NCI-H226 (cell line): Measurements from ENCODE around the gene CR2.
A peak's percentile ranks its signal among the peaks of the same experiment; 100 is the strongest.
"Not testable (repeated sequence)": the region's sequence is repeated elsewhere in the genome, so short reads cannot be mapped to it uniquely, and the experiment has no call there.

ENCODE experiments used
- DNase-seq: peaks from one replicate; pipeline ENCODE4 v3.0.0-alpha.2; 2015

CR2 gene

DNA sequence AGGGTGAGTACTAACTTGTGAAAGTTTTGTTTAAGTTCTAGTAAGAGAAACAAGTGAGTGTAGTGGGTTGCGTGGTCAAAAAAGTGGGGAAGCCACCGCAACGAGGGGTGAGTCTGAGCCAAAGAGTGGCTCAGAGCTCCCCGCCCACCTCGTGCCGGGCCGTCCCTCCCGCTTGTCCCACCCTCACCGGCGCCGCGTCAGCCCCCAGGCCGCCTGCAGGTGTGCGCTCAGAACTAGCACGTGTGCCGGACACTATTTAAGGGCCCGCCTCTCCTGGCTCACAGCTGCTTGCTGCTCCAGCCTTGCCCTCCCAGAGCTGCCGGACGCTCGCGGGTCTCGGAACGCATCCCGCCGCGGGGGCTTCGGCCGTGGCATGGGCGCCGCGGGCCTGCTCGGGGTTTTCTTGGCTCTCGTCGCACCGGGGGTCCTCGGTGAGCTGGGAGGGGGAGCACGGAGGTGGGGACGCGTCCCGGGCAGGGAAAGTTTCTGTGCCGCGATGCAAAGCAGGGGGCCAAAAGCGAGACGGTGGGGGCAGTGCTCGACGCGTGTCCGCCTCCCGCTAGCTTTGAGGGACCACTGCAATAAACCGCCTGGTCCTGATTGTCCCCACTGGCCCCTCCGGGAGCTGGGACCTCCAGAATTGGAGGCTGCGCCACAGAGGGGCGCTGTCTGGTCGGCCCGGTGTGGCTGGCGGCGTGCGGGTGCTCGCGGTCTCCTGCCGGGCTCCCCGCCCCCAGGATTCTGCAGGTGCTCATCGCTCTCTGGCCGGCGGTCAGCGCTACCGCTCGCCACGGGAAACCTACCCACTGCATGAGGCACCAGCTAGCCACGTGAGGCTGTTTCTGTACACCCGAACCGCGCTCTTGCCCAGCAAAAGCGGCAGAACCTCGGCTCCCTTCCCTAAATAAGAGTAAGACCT, at the start of gene CR2:
TSS of gene CR2 (plus strand) at position 283 of the 919 bp plus-strand sequence. CDS start at position 374, 91 bp downstream.
- DNase-seq = no peak

DNA sequence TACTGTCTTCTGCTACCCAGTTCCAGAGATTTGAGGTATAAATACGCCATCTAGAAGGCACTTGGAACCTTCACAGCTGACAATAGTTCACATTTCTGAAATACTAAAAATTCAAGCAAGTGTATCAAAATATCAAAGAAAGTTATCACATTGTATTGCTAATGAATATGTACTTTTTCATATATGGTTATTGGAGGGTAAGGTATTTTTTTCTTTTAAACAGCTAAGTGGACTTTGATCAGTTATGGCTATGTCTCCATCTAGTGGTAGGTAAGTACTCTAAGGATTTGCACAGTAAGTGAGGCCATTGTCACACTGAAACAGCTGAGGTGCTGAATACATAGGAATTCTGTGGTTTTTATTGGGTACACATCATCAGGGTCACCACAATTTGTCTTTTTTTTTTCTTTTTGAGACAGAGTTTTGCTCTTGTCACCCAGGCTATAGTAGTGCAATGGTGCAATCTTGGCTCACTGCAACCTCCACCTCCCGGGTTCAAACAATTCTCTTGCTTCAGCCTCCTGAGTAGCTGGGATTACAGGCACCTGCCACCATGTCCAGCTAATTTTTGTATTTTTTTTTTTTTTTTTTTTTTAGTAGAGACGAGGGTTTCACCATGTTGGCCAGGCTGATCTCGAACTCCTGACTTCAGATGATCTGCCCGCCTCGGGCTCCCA, 49.1 kb upstream of the CR2 start:
- peak; percentile 45 for DNase-seq

DNA sequence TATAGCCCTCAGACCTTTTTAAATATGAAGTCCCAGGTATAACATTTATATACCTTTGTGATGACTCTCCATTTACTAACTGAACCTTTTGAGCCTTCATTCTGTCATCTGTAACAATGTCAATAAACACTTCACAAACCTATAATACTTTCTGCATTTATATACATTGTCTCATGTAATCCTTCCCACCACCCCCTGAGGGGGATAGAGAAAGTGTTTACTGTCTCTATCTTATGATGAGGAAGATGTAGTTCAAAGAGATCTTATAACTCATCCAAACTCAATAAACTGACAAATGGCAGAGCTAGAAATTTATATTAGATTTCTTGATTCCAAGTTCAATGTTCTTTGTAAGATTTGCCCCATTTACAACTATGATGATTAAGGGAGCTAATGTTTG, 48.3 kb upstream of the CR2 start:
- DNase-seq = no peak

DNA sequence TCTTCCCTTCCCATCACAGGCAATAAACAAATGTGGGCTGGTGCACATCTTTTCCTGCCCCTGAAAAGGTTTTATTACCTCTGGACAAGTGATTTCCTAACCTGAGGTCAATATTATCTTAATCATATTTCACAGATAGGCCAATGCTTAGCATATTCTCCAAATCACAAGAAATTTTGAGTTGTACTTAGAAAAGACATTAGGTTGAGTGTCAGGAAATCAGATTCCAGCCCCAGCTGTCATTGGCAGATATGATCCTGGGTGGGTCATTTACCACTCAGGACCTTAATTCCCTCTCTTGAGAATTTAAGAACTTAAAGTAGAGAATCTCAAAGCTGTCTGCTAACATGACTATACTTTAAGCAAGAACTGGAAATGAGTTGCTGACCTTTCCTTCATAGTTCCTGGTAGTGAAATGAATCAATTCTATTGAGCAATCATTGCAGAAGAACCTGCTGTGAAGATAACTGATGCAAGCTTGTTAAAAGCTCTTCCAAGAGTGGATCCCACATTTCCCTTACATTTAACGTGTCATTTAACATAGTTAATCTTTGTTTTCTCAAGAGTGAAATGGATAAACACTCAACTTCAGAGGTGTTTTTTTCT, 46.4 kb upstream of the CR2 start:
- DNase-seq = no peak

DNA sequence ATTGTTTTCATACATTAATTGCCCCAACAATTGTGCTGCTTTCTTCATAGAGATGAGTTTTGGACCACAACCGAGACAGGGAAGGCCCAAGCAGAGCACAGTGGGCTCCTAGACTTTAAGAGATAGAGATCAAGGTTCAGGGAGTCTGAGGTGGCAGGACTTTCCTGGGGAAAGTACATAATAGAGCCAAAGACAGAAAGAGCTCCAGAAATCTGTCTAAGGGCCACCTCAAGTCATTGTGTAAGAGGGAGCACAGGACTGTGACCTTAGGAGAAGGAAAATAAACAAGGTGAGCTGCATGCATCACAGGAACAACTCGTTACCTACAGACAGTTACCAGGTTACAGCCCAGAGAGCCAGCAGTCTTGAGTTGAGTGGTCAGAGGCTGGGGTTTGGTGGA, 41.3 kb upstream of the CR2 start:
- DNase-seq = no peak

DNA sequence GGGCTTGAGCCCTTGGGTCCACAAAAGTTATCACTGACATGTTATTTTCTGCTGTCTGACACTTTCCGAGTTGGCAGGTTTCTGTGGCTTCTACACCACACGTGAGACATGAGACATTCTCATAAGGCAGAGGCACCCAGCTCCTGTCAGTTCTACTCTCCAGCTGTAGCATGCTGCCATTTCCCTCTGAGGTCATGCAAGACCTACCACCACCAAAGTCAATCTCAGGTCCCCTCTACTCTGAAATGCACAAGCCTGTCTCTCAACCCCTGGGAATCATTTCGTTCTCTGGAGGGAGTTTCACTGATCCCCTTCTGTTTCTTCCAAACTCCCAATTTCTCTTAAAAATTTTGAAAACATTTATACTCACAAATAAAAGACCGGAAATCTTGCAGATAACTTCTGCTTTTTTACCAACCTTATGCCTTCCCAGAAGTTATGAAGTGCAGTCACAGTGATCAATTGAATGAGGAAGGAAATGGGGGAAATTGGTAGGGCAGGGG, 39.5 kb upstream of the CR2 start:
- no peak for DNase-seq

DNA sequence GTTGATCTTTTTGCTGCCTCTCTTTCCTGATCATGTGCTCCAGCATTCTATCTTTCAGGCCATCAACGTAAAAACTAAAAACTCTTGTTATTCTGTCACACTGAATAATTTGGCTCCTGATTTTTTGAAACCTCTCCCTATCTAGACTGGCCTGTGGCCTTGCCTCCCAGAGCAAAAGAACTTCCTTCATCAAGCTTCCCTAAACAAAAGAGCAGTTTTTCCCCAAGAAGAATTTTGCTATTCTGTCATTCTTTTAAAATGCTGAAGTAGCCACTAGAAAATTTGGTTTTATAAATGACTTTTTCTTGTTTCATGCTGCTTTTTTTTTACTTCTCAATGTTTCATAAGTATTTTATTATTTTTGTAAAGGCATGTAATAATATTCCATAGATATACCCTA, 37.1 kb upstream of the CR2 start:
- DNase-seq = no peak

DNA sequence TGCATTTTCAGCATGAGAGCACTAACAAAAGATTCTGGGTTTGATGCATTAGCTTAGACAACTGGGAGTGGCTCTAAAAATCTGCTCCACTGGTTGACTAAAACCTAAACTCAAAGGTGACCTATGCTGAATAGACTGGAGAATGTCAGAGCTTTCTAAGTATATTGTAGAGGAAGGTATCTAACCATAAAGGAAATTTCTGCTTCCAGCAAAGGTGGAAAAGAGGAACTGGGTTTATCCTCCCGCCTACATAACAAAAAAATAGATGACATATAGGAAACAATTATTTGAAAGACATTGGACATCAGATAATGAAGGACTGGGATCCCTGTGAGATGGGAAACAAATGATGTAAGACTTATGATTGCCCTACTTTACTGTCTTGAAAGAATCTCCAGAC, 35.8 kb upstream of the CR2 start:
- no peak for DNase-seq

DNA sequence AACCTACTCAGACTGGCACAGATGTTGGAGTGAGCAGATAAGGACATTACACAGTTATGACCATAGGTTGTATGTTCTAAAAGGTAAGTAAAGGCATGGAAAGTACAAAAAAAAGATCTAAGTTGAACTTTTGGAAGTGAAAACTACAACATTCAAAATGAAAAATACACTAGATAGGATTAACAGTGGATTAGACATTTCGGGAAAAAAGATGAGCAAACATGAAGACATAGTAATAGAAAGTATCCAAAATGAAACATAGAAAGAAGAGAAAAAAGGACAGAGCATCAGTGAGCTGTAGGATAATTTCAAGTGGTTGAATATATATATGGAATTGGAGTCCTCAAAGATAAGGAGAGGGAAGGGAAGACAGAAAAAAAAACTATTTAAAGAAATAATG, 34.0 kb upstream of the CR2 start:
- DNase-seq = no peak

DNA sequence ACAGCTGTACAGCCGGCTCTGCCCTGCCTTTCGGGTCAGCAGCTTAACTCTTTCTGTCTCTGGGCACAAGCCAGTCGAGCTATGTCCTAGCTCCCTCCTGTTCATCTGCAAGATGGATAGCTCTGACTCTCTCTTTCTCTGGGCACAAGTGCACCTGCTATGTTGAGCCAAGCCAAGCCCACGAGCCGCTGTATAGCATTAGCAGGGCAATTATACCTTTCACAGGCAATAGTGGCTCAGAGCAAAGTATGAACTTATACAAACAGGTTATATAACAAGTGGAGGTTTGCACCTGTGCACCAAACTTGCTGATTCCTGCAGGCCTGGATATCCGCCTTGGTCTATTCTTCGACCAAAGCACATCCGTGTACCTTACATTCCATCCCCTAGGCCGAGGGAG, 33.0 kb upstream of the CR2 start:
- no peak for DNase-seq

DNA sequence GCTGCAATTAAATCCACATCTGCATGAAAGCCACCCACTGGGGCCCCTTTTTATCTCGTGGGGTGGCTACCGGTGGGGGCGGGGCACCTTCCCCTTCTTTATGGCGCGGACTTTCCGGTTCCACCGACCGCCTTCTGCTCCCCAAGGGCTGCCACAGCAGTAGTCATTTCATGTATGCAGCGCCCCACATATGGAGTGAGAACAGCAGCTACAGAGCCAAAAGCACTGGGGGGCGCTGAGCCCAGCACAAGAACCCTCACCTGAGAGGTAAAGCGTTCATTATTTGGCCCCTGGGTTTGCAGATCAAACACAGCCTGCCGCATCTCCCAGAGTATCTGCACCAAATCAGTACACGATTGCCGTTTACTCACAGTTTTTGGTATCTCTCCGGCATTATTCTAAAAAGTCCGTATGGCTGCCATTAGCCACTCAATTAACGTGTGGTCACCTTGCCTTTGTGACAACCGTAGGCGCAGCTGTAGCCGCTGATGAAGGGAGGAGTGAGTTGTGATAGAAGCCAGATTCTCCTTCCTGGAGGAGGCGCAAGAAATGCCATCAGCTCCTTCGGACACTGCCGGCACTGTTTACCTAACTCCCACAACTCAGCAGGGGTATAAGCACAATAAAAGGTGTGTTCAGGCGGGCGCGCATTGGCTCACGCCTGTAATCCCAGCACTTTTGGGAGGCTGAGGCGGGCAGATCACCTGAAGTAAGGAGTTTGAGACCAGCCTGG, 30.4 kb upstream of the CR2 start:
- DNase-seq = no peak

DNA sequence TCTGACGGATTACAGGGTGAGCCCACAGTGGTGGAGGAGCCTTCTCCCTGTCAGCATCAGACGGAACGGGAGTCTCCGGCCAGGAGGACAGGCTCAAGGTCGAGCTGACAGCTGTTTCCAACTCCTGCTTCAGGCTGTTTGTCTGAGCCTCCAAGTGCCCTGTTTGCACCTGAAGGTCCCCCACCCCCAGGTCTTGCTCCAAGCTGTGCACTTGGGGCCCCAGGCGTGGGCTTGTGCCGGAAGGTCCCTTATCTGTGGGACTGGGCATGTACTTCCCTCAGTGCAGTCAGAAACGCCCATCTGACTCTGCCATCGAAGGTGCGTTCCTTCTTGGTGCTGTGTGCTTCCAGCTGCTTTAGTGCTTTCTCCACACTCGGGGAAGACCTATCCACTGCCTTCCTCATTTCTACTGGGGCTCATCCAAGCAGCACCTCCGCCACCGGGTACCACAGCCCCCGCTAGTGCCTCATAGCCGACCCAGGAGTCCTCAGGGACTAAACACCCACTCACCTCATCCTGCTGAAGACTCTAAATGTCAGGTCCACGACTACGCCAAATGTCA, 29.5 kb upstream of the CR2 start:
- no peak for DNase-seq

DNA sequence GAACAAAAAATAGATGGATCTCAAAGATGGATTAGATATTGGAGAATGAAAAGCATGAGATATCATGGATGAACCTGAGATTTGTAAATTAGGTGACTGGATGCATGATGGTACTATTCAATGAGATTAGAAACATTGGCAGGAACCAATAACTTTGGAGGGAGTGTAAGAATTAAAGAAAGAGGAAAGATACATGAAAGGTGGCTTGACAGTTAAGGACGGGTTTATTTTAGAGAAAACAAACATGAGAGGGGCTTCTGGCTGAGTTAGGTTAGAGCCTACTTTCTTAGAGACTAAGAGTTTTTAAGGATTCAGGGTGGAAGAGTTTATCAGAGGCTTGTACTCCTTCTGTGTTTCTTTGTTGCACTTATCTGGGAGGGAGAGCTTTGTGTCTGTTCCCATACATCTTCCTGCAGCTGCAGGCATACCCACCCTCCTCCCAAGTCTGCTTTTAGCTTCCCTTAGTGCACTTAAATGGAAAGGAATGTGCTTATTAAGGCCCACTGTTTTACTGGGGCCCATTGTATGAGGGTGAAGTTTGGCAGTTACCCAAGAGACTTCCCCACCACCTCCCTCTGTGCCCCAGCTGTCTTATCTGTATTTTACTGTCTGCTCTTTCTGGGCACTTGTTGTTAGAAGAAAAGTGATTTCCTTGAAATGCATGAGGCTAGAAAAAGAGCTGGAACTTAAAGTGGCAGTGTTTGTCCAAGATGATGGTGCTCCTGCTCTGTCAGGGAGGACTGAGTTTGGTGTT, 26.1 kb upstream of the CR2 start:
- no peak for DNase-seq

DNA sequence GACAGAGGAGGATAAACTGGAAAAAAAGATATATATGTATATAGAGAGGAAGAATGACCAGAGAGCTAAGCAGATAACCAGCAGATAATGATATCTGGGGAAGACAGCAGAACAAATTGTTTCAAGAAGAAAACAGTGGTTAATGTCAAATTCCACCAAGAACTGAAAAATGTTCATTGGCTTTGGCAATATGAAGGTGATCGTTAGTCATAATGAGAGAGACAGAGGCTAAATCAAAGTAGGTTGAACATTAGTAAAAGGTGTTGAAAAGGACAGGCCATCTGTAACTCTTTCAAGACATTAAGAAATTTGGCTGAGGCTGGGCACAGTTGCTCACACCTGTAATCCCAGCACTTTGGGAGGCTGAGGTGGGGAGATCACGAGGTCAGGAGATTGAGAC, 25.3 kb upstream of the CR2 start:
- DNase-seq = no peak

DNA sequence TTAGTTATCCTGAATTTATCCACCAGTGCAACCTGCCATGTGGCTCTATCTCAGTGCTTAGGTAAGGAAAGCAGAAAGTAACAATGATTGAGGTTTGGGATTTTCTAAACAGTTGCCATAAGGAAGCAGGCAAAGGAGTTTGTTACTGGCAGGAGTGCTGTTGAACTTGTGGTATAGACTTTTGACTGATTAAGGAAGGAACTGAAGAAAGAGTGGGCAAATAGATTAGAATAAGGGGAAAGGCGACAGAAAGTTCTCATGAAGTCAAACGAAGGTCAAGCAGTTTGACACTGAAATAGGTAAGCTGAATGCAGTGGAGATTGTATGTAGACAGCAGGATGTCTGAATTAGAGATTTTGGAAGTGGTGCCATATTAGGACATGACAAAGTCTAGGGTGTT, 24.2 kb upstream of the CR2 start:
- no peak for DNase-seq

DNA sequence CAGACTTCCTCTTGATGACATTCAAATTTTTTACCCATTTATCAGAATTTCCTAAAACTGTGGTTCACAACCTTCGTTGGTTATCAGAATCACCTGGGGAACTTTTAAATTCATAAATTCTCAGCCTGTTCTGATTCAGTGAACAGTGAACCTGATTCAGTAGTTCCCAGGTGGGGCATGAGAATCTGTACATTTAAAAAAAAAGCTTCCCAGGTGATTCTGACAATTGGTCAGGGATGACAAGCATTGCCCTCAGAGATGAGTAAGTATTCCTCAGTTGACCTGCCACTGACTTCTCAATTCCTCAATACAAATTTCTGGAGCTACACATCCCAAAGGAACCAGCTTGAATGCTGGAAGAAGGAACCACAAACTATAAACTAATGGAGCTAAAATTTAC, 23.5 kb upstream of the CR2 start:
- no peak for DNase-seq

DNA sequence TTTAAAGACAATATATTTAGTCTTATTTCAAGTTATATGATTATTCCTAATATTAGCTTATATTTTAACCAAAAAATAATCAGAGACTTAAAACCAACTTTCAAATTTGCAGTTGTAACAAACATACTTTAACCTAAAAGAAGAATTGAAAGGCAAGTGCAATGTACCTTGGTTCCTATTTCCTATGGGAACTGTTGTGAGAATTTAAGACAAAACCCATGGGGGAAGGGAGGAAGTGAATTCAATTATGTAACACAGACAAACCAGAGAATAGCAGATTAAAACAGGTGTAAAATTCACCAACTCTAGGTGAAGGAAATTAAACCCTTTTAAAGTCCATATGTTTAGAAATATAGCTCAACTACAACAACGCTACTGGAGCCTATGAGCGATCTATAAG, 22.6 kb upstream of the CR2 start:
- no peak for DNase-seq

DNA sequence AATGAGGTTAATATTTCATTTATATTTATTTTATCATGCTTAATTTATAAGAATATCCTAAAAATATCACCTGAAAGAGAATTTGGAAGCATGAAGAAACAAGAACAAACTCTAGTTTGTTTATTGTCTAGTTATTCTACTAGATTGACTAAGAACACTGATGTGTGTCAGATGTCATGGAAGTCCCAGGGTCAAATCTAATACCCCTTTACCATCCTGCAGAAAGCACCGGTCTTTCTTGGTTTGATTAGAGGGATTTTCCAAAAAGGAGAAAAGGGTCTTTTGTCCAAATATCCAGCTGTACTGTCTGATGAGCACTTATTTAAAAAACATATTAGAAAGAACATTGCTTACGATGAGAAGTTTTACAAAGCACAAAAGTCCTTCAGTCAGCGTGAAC, 20.7 kb upstream of the CR2 start:
- no peak for DNase-seq

DNA sequence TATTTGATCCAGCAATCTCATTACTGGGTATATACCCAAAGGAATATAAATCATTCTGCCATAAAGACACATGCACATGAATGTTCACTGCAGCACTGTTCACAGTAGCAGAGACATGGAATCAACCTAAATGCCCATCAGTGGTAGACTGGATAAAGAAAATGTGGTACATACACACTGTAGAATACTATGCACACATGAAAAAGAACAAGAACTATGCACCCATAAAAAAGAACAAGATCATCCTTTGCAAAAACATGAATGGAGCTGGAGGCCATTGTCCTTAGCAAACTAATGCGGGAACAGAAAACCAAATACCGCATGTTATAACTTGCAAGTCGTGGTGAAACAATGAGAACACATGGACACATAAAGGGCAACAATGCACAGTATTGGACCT, 17.4 kb upstream of the CR2 start:
- DNase-seq = not testable (repeated sequence)

DNA sequence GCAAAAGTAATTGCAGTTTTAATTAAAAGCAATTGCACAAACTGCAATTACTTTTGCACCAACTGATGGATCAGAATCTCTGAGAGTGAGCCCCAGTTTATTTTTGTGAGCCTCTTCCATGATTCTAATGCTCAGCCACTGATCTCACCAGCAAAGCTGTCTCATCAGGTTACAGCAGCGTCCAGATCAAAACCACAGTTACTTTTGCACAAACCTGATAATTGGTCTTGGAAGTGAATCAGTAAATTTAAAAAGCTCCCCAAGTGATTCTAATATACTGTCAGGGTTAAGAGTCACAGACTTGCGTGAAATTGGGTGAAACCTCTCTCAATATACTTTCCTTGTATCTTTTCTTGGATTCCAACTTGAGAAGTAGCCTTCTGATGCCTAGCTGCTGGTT, 13.5 kb upstream of the CR2 start:
- DNase-seq = no peak

DNA sequence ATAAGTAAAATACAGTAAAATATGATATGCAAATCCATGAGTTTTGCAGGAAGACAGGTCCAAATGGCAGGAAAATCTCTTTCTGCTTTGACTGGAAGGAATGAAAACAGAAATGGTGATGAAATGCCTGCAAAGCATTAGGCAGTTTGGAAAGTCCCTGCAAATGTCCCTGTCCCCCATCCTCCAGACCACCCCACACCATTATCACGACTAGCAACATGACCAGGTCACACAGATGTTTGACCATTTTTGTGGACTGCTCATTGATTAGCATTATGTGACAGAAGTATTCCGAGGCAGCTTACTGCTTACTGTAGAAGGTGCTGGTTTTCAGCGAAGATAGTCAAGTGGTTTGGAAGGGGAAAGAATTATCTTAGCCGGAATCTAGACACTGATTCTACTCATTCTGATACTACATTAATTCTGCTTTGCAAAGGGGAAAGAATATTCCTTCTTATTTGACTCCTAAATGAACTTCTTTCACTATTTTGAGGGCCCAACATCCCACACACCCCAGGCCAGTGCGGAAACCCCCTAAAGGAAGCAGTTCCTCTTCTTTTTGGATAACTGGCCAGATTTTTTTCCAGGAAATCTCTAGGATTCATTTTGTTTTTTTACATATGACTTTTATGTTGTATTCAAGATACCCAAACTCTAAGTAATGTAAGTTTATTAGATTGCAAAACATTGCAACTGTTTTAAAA, 9.5 kb upstream of the CR2 start:
- no peak for DNase-seq

DNA sequence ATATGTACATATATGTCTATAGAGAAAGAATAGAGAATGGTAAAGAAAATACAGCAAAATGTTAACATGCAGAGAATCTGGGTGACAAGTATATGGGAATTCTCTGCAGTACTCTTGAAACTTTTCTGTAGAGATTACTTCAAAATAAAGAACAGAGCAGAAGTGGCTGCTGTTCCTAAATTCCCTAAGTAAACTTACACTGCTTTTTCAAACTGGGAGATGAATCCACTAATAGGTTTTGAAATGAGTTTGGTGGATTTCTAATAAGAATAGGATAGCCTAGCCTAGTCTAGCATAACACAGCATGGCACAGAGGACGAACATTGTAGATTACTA, 450 bp upstream of the CR2 start:
- no peak for DNase-seq
